Measurements from ENCODE around the gene CAVIN1. TPM values are rescaled to one million over a fixed set of nuclear protein-coding genes. Genes with fewer than 3 reads are reported as not detected.

CAVIN1 gene
- total RNA-seq, 6 donors from 2014 or later, result 89.1 to 406 (median 307) TPM

DNA sequence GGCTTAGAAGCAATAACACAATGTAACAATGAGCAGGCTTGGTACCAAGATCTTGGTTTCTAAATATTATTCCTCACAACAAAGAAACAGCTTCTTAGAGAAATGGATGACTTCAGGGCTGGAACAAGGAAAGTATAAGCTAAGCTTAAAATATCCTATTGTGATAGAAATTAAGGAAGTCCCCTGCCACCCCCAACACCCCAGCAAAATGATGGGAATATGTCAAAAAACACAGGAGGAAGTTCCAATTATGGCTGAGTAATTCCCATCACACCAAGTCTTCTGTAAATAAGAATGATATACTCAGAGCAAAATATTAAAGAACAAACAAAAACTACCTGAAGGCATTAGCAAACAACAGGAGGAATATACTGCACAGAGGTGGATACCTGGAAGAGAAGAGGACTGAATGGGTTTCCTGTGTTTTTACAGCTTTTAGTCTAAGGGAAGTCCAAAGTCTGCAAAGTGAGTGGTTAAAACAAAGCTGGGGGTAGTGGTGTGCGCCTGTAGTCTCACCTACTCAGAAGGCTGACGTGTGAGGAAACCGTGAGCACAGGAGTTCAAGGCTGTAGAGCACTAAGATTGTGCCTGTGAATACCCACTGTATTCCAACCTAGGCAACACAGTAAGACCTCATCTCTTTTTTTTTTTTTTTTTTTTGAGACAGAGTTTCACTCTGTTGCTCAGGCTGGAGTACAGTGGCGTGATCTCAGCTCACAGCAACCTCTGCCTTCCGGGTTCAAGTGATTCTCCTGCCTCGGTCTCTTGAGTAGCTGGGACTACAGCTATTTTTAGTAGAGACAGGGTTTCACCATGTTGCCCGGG is 18.5 kb upstream of the CAVIN1 start:
- TF ChIP-seq EP300 (IDR thresholded peaks at IDR 0.05) (no peak), POLR2AphosphoS5 (IDR thresholded peaks at IDR 0.05) (no peak), POLR2A (IDR thresholded peaks at IDR 0.05) (no peak)
- TF ChIP-seq, protein P1, sequence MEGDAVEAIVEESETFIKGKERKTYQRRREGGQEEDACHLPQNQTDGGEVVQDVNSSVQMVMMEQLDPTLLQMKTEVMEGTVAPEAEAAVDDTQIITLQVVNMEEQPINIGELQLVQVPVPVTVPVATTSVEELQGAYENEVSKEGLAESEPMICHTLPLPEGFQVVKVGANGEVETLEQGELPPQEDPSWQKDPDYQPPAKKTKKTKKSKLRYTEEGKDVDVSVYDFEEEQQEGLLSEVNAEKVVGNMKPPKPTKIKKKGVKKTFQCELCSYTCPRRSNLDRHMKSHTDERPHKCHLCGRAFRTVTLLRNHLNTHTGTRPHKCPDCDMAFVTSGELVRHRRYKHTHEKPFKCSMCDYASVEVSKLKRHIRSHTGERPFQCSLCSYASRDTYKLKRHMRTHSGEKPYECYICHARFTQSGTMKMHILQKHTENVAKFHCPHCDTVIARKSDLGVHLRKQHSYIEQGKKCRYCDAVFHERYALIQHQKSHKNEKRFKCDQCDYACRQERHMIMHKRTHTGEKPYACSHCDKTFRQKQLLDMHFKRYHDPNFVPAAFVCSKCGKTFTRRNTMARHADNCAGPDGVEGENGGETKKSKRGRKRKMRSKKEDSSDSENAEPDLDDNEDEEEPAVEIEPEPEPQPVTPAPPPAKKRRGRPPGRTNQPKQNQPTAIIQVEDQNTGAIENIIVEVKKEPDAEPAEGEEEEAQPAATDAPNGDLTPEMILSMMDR (IDR thresholded peaks at IDR 0.05), result no peak
- no peaks in the 10 kb centered on the region for H3K36me3 ChIP-seq
- H3K27ac ChIP-seq, result no peak overlapping the region
- no peaks in the 10 kb centered on the region for H3K9me3 ChIP-seq
- peaks cover 3 to 20% (median 10%) of the 10 kb centered on the region in 4 donors for H3K4me1 ChIP-seq
- peak in 1 of 2 donors; percentile 50 for DNase-seq
- H3K27me3 ChIP-seq, result no peaks in the 10 kb centered on the region
- 46% methylated on average over 7 of the region's 7 CpGs for WGBS, 2 donors
- ATAC-seq (ENCODE audit: low FRiP score in 2 of 2), result no peak
- no peak overlapping the region for H3K4me3 ChIP-seq

DNA sequence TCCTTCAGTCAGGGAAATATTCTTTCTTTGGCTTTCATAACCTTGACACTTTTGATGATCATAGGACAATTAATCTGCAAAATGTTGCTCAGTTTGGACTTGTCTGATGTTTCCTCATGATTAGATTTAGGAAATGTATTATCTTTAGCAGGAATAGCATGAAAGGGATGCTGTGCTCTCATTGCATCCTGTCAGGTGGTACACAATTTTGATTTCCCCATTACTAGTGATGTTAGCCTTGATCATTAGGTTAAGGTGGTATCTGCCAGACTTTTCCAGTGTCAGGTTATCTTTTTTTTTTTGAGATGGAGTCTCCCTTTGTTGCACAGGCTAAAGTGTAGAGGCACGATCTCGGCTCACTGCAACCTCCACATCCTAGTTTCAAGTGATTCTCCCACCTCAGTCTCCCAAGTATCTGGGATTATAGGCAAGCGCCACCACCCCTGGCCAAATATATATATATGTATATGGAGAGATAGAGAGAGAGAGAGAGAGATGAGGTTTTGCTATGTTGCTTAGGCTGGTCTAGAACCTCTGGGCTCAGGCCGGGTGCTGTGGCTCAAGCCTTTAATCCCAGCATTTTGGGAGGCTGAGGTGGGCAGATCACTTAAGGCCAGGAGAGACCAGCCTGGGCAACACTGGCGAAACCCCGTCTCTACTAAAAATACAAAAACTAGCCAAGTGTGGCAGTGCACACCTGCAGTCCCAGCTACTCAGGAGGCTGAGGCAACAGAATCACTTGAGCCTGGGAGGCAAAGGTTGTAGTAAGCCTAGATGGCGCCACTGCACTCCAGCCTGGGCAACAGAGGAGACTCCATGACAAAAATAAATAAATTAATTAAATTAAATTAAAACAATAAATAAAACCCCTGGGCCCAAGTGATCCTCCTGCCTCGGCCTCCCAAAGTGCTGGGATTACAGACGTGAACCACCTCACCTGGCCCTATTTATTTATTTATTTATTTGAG is 15.8 kb upstream of the CAVIN1 start:
- 85 to 86% methylated on average over 9 of the region's 9 CpGs for WGBS, 2 donors
- Histone ChIP-seq H3K9me3 (no peaks in the 10 kb centered on the region), H3K4me1 (peaks cover 3 to 22% (median 13%) of the 10 kb centered on the region in 4 donors), H3K36me3 (no peaks in the 10 kb centered on the region), H3K27me3 (no peaks in the 10 kb centered on the region), H3K27ac (no peak overlapping the region), H3K4me3 (no peak overlapping the region)
- no peak for TF ChIP-seq EP300 (IDR thresholded peaks at IDR 0.05)
- no peak for TF ChIP-seq POLR2AphosphoS5 (IDR thresholded peaks at IDR 0.05)
- no peak for TF ChIP-seq POLR2A (IDR thresholded peaks at IDR 0.05)
- TF ChIP-seq, protein P1 (IDR thresholded peaks at IDR 0.05), result peak in 2 of 6 experiments; percentile 6 to 10
- ATAC-seq (ENCODE audit: low FRiP score in 2 of 2), result peak in 1 of 2 donors; percentile 38
- peak in 1 of 2 donors; percentile 65 for DNase-seq

DNA sequence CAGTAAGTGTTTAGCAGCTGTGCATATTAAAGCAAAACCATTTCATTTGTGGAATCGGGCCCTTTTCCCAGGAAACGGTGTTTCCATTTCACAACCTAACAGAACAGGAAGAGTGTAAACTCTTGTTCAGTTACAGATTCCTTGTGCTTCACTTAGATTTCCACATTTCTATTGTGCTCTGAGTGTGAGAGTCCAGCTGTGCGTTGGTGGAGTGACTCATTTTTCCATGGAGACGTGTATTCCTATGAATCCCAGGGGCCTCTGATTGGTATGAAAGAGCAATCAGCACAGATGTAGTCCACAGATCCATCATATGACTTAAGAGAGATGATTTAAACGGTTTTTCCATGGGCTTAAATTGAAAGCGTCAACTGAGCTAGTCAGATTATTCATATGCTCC is 13.3 kb upstream of the CAVIN1 start:
- WGBS, 2 donors, result 42 to 44% methylated on average over 6 of the region's 6 CpGs

DNA sequence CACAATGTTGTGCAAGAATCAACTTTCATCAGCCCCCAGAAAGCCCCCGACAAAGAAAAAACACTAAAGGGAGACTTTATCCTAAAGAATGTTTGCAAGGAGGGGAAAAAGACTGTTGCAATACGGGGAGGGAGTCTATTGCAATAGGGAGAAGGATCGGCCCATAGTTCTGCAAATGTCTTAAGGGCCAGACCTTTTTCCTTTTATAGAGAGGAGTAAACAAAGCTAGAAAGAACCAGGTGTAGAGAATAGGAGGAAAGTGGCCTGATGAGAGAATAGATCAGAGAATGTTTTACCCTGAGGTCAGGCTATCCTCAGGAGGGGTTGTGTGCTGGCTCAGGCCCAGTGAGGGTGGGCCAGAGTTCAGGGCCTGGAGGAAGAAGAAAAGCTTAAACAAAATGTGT is 8.7 kb upstream of the CAVIN1 start:
- no peak for DNase-seq
- Histone ChIP-seq H3K4me1 (peaks cover 6 to 31% (median 17%) of the 10 kb centered on the region in 4 donors), H3K27ac (peak overlapping the region in 3 of 4 donors; percentile 7 to 57 (median 13)), H3K4me3 (no peak overlapping the region), H3K9me3 (no peaks in the 10 kb centered on the region), H3K27me3 (no peaks in the 10 kb centered on the region), H3K36me3 (no peaks in the 10 kb centered on the region)
- 39 to 43% methylated on average over 3 of the region's 3 CpGs for whole genome bisulfite sequencing, 2 donors
- TF ChIP-seq, protein P1 (IDR thresholded peaks at IDR 0.05), result no peak
- TF ChIP-seq POLR2A (IDR thresholded peaks at IDR 0.05) (no peak), EP300 (IDR thresholded peaks at IDR 0.05) (no peak), POLR2AphosphoS5 (IDR thresholded peaks at IDR 0.05) (no peak)
- no peak for ATAC-seq (ENCODE audit: low FRiP score in 2 of 2)

More for the DNA sequence above, 13.3 kb upstream of the CAVIN1 start:
- Histone ChIP-seq H3K4me1 (peaks cover 0 to 21% (median 13%) of the 10 kb centered on the region in 4 donors), H3K36me3 (no peaks in the 10 kb centered on the region), H3K4me3 (no peak overlapping the region), H3K27me3 (no peaks in the 10 kb centered on the region), H3K27ac (peak overlapping the region in 3 of 4 donors; percentile 44 to 60 (median 48)), H3K9me3 (no peaks in the 10 kb centered on the region)
- ATAC-seq (ENCODE audit: low FRiP score in 2 of 2), result peak; percentile 73 to 96
- DNase-seq, result no peak
- TF ChIP-seq, protein P1 (IDR thresholded peaks at IDR 0.05), result no peak
- TF ChIP-seq POLR2AphosphoS5 (IDR thresholded peaks at IDR 0.05) (peak; percentile 16 to 30), POLR2A (IDR thresholded peaks at IDR 0.05) (no peak)
